RWPE2 (cell line): ENCODE data around the gene SIRPG.

Source experiments
- ATAC-seq: fragments of 200-7000 bp; cut with Tn5 transposase; 3 replicates; pipeline ENCODE4 v1.9.1; 2021; ENCODE audit warnings: low read depth
- DNase-seq: peaks from one replicate; pipeline ENCODE4 v3.0.0-alpha.2; 2020; ENCODE audit warnings: low spot score
- H3K27ac ChIP-seq: fragments of 450-650 bp; 2 replicates; pipeline ENCODE4 v1.5.1; 2017; ENCODE audit warnings: mild to moderate bottlenecking; ENCODE audit not compliant: poor library complexity, severe bottlenecking
- H3K27me3 ChIP-seq: fragments of 250-450 bp; sonication (Bioruptor Pico); 2 replicates; pipeline ENCODE4 v1.5.1; 2021; ENCODE audit warnings: mild to moderate bottlenecking, moderate library complexity; ENCODE audit not compliant: insufficient read depth, poor library complexity, severe bottlenecking
- H3K36me3 ChIP-seq: fragments of 250-450 bp; sonication (Bioruptor Pico); 2 replicates; pipeline ENCODE4 v1.5.1; 2020; ENCODE audit warnings: low read depth, mild to moderate bottlenecking, moderate library complexity
- H3K4me1 ChIP-seq: fragments of 250-450 bp; sonication (Bioruptor Pico); 2 replicates; pipeline ENCODE4 v1.5.1; 2021; ENCODE audit warnings: mild to moderate bottlenecking, moderate library complexity; ENCODE audit not compliant: insufficient read depth, poor library complexity, severe bottlenecking
- H3K4me3 ChIP-seq: fragments of 250-450 bp; sonication (Bioruptor Pico); 2 replicates; pipeline ENCODE4 v1.5.1; 2021; ENCODE audit warnings: mild to moderate bottlenecking, moderate library complexity; ENCODE audit not compliant: severe bottlenecking
- H3K9me3 ChIP-seq: fragments of 250-450 bp; sonication (Bioruptor Pico); 2 replicates; pipeline ENCODE4 v1.5.1; 2021; ENCODE audit warnings: mild to moderate bottlenecking, moderate library complexity; ENCODE audit not compliant: severe bottlenecking
- CTCF ChIP-seq: fragments of 450-650 bp; IDR thresholded peaks from one replicate; pipeline ENCODE4 v1.5.1; 2017; ENCODE audit warnings: mild to moderate bottlenecking, moderate library complexity; ENCODE audit not compliant: poor library complexity, severe bottlenecking

The SIRPG gene

GRCh38 chr20:1700990-1701389 lies 43.4 kb upstream of the SIRPG start:
- H3K4me3 ChIP-seq, result no peak overlapping the region
- no peak overlapping the region for H3K27ac ChIP-seq
- no peak for TF ChIP-seq CTCF
- H3K36me3 ChIP-seq, result no peaks in the 10 kb centered on the region
- H3K27me3 ChIP-seq, result no peaks in the 10 kb centered on the region
- H3K9me3 ChIP-seq, result no peaks in the 10 kb centered on the region
- H3K4me1 ChIP-seq, result no peaks in the 10 kb centered on the region
- DNase-seq (no peak), ATAC-seq (no peak)

GRCh38 chr20:1697592-1697991 lies 40.0 kb upstream of the SIRPG start:
- no peak for TF ChIP-seq CTCF
- ATAC-seq, result peak; percentile 42; the same call in 1 of the 3 replicates

GRCh38 chr20:1696521-1697209 lies 39.1 kb upstream of the SIRPG start:
- ATAC-seq (no peak), DNase-seq (no peak)
- Histone ChIP-seq H3K9me3 (no peaks in the 10 kb centered on the region), H3K27me3 (peaks cover 4% of the 10 kb centered on the region), H3K27ac (no peak overlapping the region), H3K4me1 (no peaks in the 10 kb centered on the region), H3K4me3 (no peak overlapping the region), H3K36me3 (no peaks in the 10 kb centered on the region)
- no peak for TF ChIP-seq CTCF

More at GRCh38 chr20:1697592-1697991, 40.0 kb upstream of the SIRPG start:
- Histone ChIP-seq H3K9me3 (no peaks in the 10 kb centered on the region), H3K4me3 (no peak overlapping the region), H3K36me3 (no peaks in the 10 kb centered on the region), H3K27ac (no peak overlapping the region), H3K4me1 (no peaks in the 10 kb centered on the region), H3K27me3 (no peaks in the 10 kb centered on the region)
- no peak for DNase-seq

GRCh38 chr20:1694672-1695071 lies 37.1 kb upstream of the SIRPG start:
- no peak overlapping the region for H3K27ac ChIP-seq
- DNase-seq, result no peak
- no peaks in the 10 kb centered on the region for H3K36me3 ChIP-seq
- H3K4me1 ChIP-seq, result no peaks in the 10 kb centered on the region
- H3K4me3 ChIP-seq, result no peak overlapping the region
- no peak for TF ChIP-seq CTCF
- H3K27me3 ChIP-seq, result peaks cover 7% of the 10 kb centered on the region
- ATAC-seq, result no peak
- no peaks in the 10 kb centered on the region for H3K9me3 ChIP-seq

GRCh38 chr20:1693427-1693826 lies 35.8 kb upstream of the SIRPG start:
- Histone ChIP-seq H3K36me3 (no peaks in the 10 kb centered on the region), H3K9me3 (no peaks in the 10 kb centered on the region), H3K27ac (no peak overlapping the region), H3K4me1 (no peaks in the 10 kb centered on the region), H3K27me3 (peaks cover 10% of the 10 kb centered on the region), H3K4me3 (no peak overlapping the region)
- no peak for ATAC-seq
- no peak for TF ChIP-seq CTCF
- DNase-seq, result no peak
